Left lung (tissue), 10 donors: ENCODE results near the gene APOD. TPM values are rescaled to one million over a fixed set of nuclear protein-coding genes. Genes with fewer than 3 reads are reported as not detected.

Experiments
- ATAC-seq: fragments of 200-7000 bp; cut with Tn5 transposase; one replicate; pipeline ENCODE4 v1.9.1; 2020; ENCODE audit warnings: moderate library complexity
- DNase-seq, 4 donors: peaks; one replicate each; pipeline ENCODE4 v3.0.0-alpha.2; 2013 to 2020
- H3K27ac ChIP-seq, 2 donors: fragments of 200-600 bp; sonication (generic) in 1 of 2; one replicate each; pipeline versions ENCODE4 v1.5.0 to v1.8.0; 2020 to 2021
- H3K27me3 ChIP-seq, 2 donors: fragments of 200-600 bp; sonication (generic) in 1 of 2; one replicate each; pipeline versions ENCODE4 v1.5.0 to v1.8.0; 2020 to 2021
- H3K36me3 ChIP-seq, 2 donors: fragments of 200-600 bp; sonication (generic) in 1 of 2; one replicate each; pipeline versions ENCODE4 v1.5.0 to v1.8.0; 2020 to 2021
- H3K4me1 ChIP-seq, 2 donors: fragments of 200-600 bp; one replicate each; pipeline ENCODE4 v1.8.0; 2021
- H3K4me3 ChIP-seq, 2 donors: fragments of 200-600 bp; sonication (generic) in 1 of 2; one replicate each; pipeline versions ENCODE4 v1.5.0 to v1.8.0; 2020 to 2021; ENCODE audit warnings: mild to moderate bottlenecking in 1 of 2
- H3K9me3 ChIP-seq, 2 donors: fragments of 200-600 bp; sonication (generic) in 1 of 2; one replicate each; pipeline versions ENCODE4 v1.5.0 to v1.8.0; 2020 to 2021
- CTCF ChIP-seq, 2 donors: fragments of 200-600 bp; sonication (generic) in 1 of 2; IDR thresholded peaks; one replicate each; pipeline versions ENCODE4 v1.5.0 to v1.8.0; 2021; ENCODE audit warnings: antibody characterized with exemption in 2 of 2
- intact Hi-C, 2 donors: fragments of 100-400 bp; cut with DNase I; formaldehyde crosslinking; loops; one replicate each; pipeline versions ENCODE4 v1.11.2 to v1.14.2; 2022
- polyA plus RNA-seq, 6 donors: library from polyadenylated mRNA; unstranded; fragments of 120-200 nt; gene quantifications; one replicate each; pipeline ENCODE4 v1.2.1, GENCODE V29; 2013; ENCODE audit not compliant: insufficient read length in 6 of 6
- total RNA-seq, 2 donors: library from RNA; stranded (reverse); fragmentation: NEBNext Ultra II Directional; extraction: Animal tissue kit (Norgen Biotek cat#: 25700); gene quantifications; one replicate each; pipeline ENCODE4 v1.2.1, GENCODE V29; 2021
- donor health status: DM: no; HTN: yes; CAD: no.
- donor health status: DM: no; HTN: no; CAD: no.

The APOD gene
- total and polyA plus RNA-seq, 8 donors = 3.5 to 25.5 (median 5.0) TPM

- Histone ChIP-seq H3K9me3 (no peaks in the 10 kb centered on the region), H3K27ac (no peak overlapping the region), H3K27me3 (no peaks in the 10 kb centered on the region), H3K4me1 (peaks cover 0 to 2% of the 10 kb centered on the region in 2 donors), H3K4me3 (no peak overlapping the region), H3K36me3 (no peaks in the 10 kb centered on the region)
- intact Hi-C loops = no loop called here
- ATAC-seq (peak; percentile 34), DNase-seq (peak in 1 of 4 donors; percentile 25)
- no peak for TF ChIP-seq CTCF (IDR thresholded peaks at IDR 0.05)
These were observed 27.4 kb downstream of the APOD start for GRCh38 chr3:195556390-195556789.

- ATAC-seq (no peak), DNase-seq (no peak)
- Histone ChIP-seq H3K9me3 (no peaks in the 10 kb centered on the region), H3K4me1 (peaks cover 0 to 13% of the 10 kb centered on the region in 2 donors), H3K27ac (no peak overlapping the region), H3K4me3 (no peak overlapping the region), H3K27me3 (no peaks in the 10 kb centered on the region), H3K36me3 (no peaks in the 10 kb centered on the region)
- TF ChIP-seq CTCF (IDR thresholded peaks at IDR 0.05) = no peak
- intact Hi-C loops = no loop called here
These were observed 28.6 kb downstream of the APOD start for GRCh38 chr3:195555110-195555509.

- Histone ChIP-seq H3K4me1 (peaks cover 0 to 20% of the 10 kb centered on the region in 2 donors), H3K27ac (no peak overlapping the region), H3K27me3 (no peaks in the 10 kb centered on the region), H3K36me3 (no peaks in the 10 kb centered on the region), H3K4me3 (no peak overlapping the region), H3K9me3 (no peaks in the 10 kb centered on the region)
- no peak for TF ChIP-seq CTCF (IDR thresholded peaks at IDR 0.05)
- intact Hi-C loops = no loop called here
- ATAC-seq (no peak), DNase-seq (no peak)
These were observed 29.3 kb downstream of the APOD start for GRCh38 chr3:195554458-195554857.

- H3K4me3 ChIP-seq = no peak overlapping the region
- intact Hi-C loops = no loop called here
- no peak for ATAC-seq
These were observed 30.5 kb downstream of the APOD start for GRCh38 chr3:195553268-195553667.

GRCh38 chr3:195551381-195551978 lies 32.3 kb downstream of the APOD start:
- peak overlapping the region in 1 of 2 donors; percentile 26 for H3K27ac ChIP-seq
- H3K9me3 ChIP-seq = no peaks in the 10 kb centered on the region
- TF ChIP-seq CTCF (IDR thresholded peaks at IDR 0.05) = no peak
- intact Hi-C loops = no loop called here
- H3K36me3 ChIP-seq = no peaks in the 10 kb centered on the region
- peaks cover 0 to 23% of the 10 kb centered on the region in 2 donors for H3K4me1 ChIP-seq
- ATAC-seq = peak; percentile 40
- no peak overlapping the region for H3K4me3 ChIP-seq
- peak in 1 of 4 donors; percentile 39 for DNase-seq
- no peaks in the 10 kb centered on the region for H3K27me3 ChIP-seq

More at GRCh38 chr3:195553268-195553667, 30.5 kb downstream of the APOD start:
- DNase-seq = no peak
- TF ChIP-seq CTCF (IDR thresholded peaks at IDR 0.05) = no peak
- no peak overlapping the region for H3K27ac ChIP-seq
- H3K27me3 ChIP-seq = no peaks in the 10 kb centered on the region
- no peaks in the 10 kb centered on the region for H3K9me3 ChIP-seq
- H3K36me3 ChIP-seq = no peaks in the 10 kb centered on the region
- H3K4me1 ChIP-seq = peaks cover 0 to 20% of the 10 kb centered on the region in 2 donors
